OCI-LY3 (cell line): ENCODE data around the gene ZPBP2.
"Not testable (repeated sequence)": the region's sequence is repeated elsewhere in the genome, so short reads cannot be mapped to it uniquely, and the experiment has no call there.

Experiments used
- EZH2phosphoT487 ChIP-seq: fragments of 200-600 bp; shearing (Covaris generic); IDR thresholded peaks from 2 replicates; pipeline ENCODE4 v1.6.1; 2018; ENCODE audit warnings: antibody characterized with exemption, mixed run types, low read depth
- TF ChIP-seq, protein P1 (sequence below): fragments of 200-600, 300-600 bp; sonication (generic); IDR thresholded peaks from 2 replicates; pipeline ENCODE4 v1.5.1; 2014; ENCODE audit warnings: antibody characterized with exemption, low read length, low read depth

DNA sequence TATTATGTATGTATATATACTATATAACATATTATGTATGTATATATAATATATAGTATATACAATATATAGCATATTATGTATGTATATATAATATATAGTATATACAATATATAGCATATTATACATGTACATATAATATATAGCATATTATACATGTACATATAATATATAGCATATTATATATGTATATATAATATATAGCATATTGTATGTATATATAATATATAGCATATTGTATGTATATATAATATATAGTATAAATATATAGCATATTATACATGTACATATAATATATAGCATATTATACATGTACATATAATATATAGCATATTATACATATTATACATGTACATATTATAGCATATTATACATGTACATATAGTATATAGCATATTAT lies 17.8 kb upstream of the ZPBP2 start:
- TF ChIP-seq, protein P1, sequence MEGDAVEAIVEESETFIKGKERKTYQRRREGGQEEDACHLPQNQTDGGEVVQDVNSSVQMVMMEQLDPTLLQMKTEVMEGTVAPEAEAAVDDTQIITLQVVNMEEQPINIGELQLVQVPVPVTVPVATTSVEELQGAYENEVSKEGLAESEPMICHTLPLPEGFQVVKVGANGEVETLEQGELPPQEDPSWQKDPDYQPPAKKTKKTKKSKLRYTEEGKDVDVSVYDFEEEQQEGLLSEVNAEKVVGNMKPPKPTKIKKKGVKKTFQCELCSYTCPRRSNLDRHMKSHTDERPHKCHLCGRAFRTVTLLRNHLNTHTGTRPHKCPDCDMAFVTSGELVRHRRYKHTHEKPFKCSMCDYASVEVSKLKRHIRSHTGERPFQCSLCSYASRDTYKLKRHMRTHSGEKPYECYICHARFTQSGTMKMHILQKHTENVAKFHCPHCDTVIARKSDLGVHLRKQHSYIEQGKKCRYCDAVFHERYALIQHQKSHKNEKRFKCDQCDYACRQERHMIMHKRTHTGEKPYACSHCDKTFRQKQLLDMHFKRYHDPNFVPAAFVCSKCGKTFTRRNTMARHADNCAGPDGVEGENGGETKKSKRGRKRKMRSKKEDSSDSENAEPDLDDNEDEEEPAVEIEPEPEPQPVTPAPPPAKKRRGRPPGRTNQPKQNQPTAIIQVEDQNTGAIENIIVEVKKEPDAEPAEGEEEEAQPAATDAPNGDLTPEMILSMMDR, result not testable (repeated sequence)
- not testable (repeated sequence) for TF ChIP-seq EZH2phosphoT487
